GM12878 (cell line): Measurements from ENCODE around the gene SEC11A. TPM values are rescaled to one million over a fixed set of nuclear protein-coding genes. Genes with fewer than 3 reads are reported as not detected.

Experiments
- BCL11A ChIP-seq: IDR thresholded peaks from 2 replicates; pipeline ENCODE4 v1.6.1; 2011; ENCODE audit warnings: low read depth, low read length
- CBX5 ChIP-seq: sonication (generic); IDR thresholded peaks from 2 replicates; pipeline ENCODE4 v1.6.1; 2016; ENCODE audit warnings: low read depth, moderate library complexity, mild to moderate bottlenecking, inconsistent platforms
- EGR1 ChIP-seq, 2 experiments: IDR thresholded peaks; 1 replicate in 1 of 2; 2 replicates in 1 of 2; pipeline ENCODE4 v1.6.1; 2011 to 2012; ENCODE audit warnings: low read depth in 2 of 2, low read length in 2 of 2, borderline replicate concordance in 1 of 2, mild to moderate bottlenecking in 1 of 2, moderate library complexity in 1 of 2
- FOXM1 ChIP-seq: IDR thresholded peaks from 2 replicates; pipeline ENCODE4 v1.6.1; 2012; ENCODE audit warnings: low read depth, mild to moderate bottlenecking, inconsistent platforms, low read length, moderate library complexity
- HDGF ChIP-seq: fragments of 450-650 bp; IDR thresholded peaks from 2 replicates; pipeline ENCODE4 v1.6.1; 2016; ENCODE audit warnings: antibody characterized with exemption
- IKZF2 ChIP-seq, 2 experiments: fragments of 450-650 bp; IDR thresholded peaks; 2 replicates each; pipeline ENCODE4 v1.6.1; 2017; ENCODE audit warnings: mild to moderate bottlenecking in 2 of 2, moderate library complexity in 2 of 2
- IRF4 ChIP-seq: IDR thresholded peaks from 2 replicates; pipeline ENCODE4 v1.6.1; 2011; ENCODE audit warnings: low read depth, low read length
- MTA2 ChIP-seq: fragments of 450-650 bp; IDR thresholded peaks from 2 replicates; pipeline ENCODE4 v1.6.1; 2016; ENCODE audit warnings: low read depth, mild to moderate bottlenecking, moderate library complexity
- NBN ChIP-seq: fragments of 450-650 bp; IDR thresholded peaks from 2 replicates; pipeline ENCODE4 v1.6.1; 2016
- PML ChIP-seq: IDR thresholded peaks from 2 replicates; pipeline ENCODE4 v1.6.1; 2012; ENCODE audit warnings: low read length, inconsistent platforms
- POLR2AphosphoS2 ChIP-seq: IDR thresholded peaks from 2 replicates; pipeline ENCODE4 v1.6.1; 2011; ENCODE audit warnings: low read depth, mild to moderate bottlenecking, low read length, improper control_type of control experiment, moderate library complexity
- RB1 ChIP-seq: fragments of 450-650 bp; formaldehyde crosslinking; IDR thresholded peaks from 2 replicates; pipeline ENCODE4 v1.6.1; 2017; ENCODE audit warnings: mild to moderate bottlenecking, borderline replicate concordance
- SMAD1 ChIP-seq: fragments of 450-650 bp; IDR thresholded peaks from 2 replicates; pipeline ENCODE4 v1.6.1; 2018; ENCODE audit warnings: mild to moderate bottlenecking, low read depth; ENCODE audit not compliant: partially characterized antibody
- SRF ChIP-seq, 2 experiments: IDR thresholded peaks; 2 replicates each; pipeline ENCODE4 v1.6.1; 2011; ENCODE audit warnings: low read depth in 2 of 2, low read length in 2 of 2, mild to moderate bottlenecking in 1 of 2, moderate library complexity in 1 of 2
- polyA plus RNA-seq, 11 experiments: library from polyadenylated mRNA; depleted of rRNA in 4 of 11; unstranded in 6 of 11; stranded (reverse) in 5 of 11; fragments of >200 nt; fragmentation: Nextera tagmentation in 4 of 11; fragmentation: Illumina TruSeq in 1 of 11; extraction: Ambion mirVana in 4 of 11; extraction: Trizol in 1 of 11; gene quantifications; 1 replicate in 1 of 11; 2 replicates in 10 of 11; pipeline versions ENCODE4 v1.2.1 to v1.2.3, GENCODE V29; 2011 to 2016; ENCODE audit warnings: inconsistent platforms in 2 of 11, missing spikeins in 2 of 11, low read depth in 1 of 11
- total RNA-seq, 4 experiments: library from RNA; depleted of rRNA in 3 of 4; stranded (reverse); fragments of >200 nt in 3 of 4; fragmentation: Illumina TruSeq in 1 of 4; extraction: Trizol in 1 of 4; gene quantifications; 2 replicates each; pipeline versions ENCODE4 v1.2.1 to v1.2.3, GENCODE V29; 2013 to 2021
- TF ChIP-seq, protein P1 (sequence below): fragments of 450-650 bp; IDR thresholded peaks from 2 replicates; pipeline ENCODE4 v1.6.1; 2018; ENCODE audit warnings: mild to moderate bottlenecking, low read depth, moderate library complexity; ENCODE audit not compliant: partially characterized antibody
- TF ChIP-seq, protein P2 (sequence below): fragments of 450-650 bp; IDR thresholded peaks from 2 replicates; pipeline ENCODE4 v1.6.1; 2018; ENCODE audit warnings: borderline replicate concordance, mild to moderate bottlenecking; ENCODE audit not compliant: partially characterized antibody
- TF ChIP-seq, protein P3 (sequence below): IDR thresholded peaks from 2 replicates; pipeline ENCODE4 v1.6.1; 2012; ENCODE audit warnings: low read depth, low read length, improper control_type of control experiment
- TF ChIP-seq, protein P4 (sequence below): fragments of 450-650 bp; IDR thresholded peaks from 2 replicates; pipeline ENCODE4 v1.6.1; 2017; ENCODE audit warnings: mild to moderate bottlenecking
- TF ChIP-seq, protein P5 (sequence below): fragments of 450-650 bp; IDR thresholded peaks from 2 replicates; pipeline ENCODE4 v1.6.1; 2016; ENCODE audit warnings: mild to moderate bottlenecking

Gene SEC11A
- total and polyA plus RNA-seq, 10 of the 15 experiments (the other 5 are each of a cell fraction or from before 2014, with no cell fraction given) = 99.2 to 159 (median 143) TPM

DNA sequence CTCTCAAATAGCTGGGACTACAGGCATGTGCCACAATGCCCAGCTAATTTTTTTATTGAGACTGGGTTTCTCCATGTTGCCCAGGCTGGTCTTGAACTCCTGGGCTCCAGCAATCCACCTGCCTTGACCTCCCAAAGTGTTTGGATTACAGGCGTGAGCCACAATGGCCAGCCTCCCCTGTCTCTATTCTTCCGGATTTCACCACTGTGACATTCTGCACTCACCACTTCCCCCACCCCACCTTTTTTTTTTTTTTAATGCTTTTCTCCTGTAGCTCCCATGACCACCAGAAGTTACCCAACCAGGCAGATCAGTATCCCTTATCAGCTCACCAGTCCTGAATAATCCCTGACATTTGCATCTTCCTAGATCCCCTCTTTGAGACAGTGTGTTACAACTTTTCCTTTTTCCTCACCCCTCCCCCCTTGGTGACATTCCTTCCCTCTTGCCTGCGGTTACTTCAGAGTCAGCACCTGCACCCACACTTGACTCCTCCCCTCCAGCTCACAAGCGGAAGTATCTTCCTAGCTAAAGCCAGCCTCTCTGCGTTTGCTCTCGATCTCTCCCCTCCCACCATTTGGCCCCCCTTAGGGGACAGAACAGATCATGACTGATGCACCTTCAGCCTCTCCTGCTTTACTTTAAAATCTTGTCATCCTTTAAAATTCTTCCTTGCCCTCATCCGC is 19.0 kb upstream of the SEC11A start (continued):
- TF ChIP-seq EGR1 (IDR thresholded peaks at IDR 0.05; ENCODE audit: borderline replicate concordance in 1 of 2, low read depth in 2 of 2, low read length in 2 of 2) (no peak), RB1 (no peak), IRF4 (0 out of 2 replicates have a peak, but pooled peaks have one; percentile 15), HDGF (peak; percentile 96), CBX5 (0 out of 2 replicates have a peak, but pooled peaks have one; percentile 26), SRF (IDR thresholded peaks at IDR 0.05; ENCODE audit: low read depth in 2 of 2, low read length in 2 of 2) (no peak), SMAD1 (peak; percentile 12), MTA2 (peak; percentile 76), NBN (peak; percentile 98), FOXM1 (no peak), PML (no peak), IKZF2 (IDR thresholded peaks at IDR 0.05) (peak; percentile 98), BCL11A (no peak), POLR2AphosphoS2 (no peak)
- TF ChIP-seq, protein P1, sequence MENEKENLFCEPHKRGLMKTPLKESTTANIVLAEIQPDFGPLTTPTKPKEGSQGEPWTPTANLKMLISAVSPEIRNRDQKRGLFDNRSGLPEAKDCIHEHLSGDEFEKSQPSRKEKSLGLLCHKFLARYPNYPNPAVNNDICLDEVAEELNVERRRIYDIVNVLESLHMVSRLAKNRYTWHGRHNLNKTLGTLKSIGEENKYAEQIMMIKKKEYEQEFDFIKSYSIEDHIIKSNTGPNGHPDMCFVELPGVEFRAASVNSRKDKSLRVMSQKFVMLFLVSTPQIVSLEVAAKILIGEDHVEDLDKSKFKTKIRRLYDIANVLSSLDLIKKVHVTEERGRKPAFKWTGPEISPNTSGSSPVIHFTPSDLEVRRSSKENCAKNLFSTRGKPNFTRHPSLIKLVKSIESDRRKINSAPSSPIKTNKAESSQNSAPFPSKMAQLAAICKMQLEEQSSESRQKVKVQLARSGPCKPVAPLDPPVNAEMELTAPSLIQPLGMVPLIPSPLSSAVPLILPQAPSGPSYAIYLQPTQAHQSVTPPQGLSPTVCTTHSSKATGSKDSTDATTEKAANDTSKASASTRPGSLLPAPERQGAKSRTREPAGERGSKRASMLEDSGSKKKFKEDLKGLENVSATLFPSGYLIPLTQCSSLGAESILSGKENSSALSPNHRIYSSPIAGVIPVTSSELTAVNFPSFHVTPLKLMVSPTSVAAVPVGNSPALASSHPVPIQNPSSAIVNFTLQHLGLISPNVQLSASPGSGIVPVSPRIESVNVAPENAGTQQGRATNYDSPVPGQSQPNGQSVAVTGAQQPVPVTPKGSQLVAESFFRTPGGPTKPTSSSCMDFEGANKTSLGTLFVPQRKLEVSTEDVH = no peak
- TF ChIP-seq, protein P2, sequence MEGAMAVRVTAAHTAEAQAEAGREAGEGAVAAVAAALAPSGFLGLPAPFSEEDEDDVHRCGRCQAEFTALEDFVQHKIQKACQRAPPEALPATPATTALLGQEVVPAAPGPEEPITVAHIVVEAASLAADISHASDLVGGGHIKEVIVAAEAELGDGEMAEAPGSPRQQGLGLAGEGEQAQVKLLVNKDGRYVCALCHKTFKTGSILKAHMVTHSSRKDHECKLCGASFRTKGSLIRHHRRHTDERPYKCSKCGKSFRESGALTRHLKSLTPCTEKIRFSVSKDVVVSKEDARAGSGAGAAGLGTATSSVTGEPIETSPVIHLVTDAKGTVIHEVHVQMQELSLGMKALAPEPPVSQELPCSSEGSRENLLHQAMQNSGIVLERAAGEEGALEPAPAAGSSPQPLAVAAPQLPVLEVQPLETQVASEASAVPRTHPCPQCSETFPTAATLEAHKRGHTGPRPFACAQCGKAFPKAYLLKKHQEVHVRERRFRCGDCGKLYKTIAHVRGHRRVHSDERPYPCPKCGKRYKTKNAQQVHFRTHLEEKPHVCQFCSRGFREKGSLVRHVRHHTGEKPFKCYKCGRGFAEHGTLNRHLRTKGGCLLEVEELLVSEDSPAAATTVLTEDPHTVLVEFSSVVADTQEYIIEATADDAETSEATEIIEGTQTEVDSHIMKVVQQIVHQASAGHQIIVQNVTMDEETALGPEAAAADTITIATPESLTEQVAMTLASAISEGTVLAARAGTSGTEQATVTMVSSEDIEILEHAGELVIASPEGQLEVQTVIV = peak; percentile 54
- TF ChIP-seq, protein P3, sequence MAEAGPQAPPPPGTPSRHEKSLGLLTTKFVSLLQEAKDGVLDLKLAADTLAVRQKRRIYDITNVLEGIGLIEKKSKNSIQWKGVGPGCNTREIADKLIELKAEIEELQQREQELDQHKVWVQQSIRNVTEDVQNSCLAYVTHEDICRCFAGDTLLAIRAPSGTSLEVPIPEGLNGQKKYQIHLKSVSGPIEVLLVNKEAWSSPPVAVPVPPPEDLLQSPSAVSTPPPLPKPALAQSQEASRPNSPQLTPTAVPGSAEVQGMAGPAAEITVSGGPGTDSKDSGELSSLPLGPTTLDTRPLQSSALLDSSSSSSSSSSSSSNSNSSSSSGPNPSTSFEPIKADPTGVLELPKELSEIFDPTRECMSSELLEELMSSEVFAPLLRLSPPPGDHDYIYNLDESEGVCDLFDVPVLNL = no peak
- TF ChIP-seq, protein P4, sequence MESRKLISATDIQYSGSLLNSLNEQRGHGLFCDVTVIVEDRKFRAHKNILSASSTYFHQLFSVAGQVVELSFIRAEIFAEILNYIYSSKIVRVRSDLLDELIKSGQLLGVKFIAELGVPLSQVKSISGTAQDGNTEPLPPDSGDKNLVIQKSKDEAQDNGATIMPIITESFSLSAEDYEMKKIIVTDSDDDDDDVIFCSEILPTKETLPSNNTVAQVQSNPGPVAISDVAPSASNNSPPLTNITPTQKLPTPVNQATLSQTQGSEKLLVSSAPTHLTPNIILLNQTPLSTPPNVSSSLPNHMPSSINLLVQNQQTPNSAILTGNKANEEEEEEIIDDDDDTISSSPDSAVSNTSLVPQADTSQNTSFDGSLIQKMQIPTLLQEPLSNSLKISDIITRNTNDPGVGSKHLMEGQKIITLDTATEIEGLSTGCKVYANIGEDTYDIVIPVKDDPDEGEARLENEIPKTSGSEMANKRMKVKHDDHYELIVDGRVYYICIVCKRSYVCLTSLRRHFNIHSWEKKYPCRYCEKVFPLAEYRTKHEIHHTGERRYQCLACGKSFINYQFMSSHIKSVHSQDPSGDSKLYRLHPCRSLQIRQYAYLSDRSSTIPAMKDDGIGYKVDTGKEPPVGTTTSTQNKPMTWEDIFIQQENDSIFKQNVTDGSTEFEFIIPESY = no peak
- TF ChIP-seq, protein P5, sequence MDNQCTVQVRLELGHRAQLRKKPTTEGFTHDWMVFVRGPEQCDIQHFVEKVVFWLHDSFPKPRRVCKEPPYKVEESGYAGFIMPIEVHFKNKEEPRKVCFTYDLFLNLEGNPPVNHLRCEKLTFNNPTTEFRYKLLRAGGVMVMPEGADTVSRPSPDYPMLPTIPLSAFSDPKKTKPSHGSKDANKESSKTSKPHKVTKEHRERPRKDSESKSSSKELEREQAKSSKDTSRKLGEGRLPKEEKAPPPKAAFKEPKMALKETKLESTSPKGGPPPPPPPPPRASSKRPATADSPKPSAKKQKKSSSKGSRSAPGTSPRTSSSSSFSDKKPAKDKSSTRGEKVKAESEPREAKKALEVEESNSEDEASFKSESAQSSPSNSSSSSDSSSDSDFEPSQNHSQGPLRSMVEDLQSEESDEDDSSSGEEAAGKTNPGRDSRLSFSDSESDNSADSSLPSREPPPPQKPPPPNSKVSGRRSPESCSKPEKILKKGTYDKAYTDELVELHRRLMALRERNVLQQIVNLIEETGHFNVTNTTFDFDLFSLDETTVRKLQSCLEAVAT = peak; percentile 94
